Spleen (tissue), 13 donors: ENCODE data around the gene SLC5A9. TPM values are rescaled to one million over a fixed set of nuclear protein-coding genes. Genes with fewer than 3 reads are reported as not detected.

ENCODE experiments used
- DNase-seq: peaks from one replicate; pipeline ENCODE4 v3.0.0-alpha.2; 2020
- H3K27ac ChIP-seq, 8 donors: fragments of 200-600 bp; sonication (generic) in 7 of 8; 1 replicate in 4 of 8; 2 replicates in 4 of 8; pipeline versions ENCODE4 v1.5.0 to v1.8.0; 2016 to 2021; ENCODE audit warnings: inconsistent platforms in 4 of 8, mild to moderate bottlenecking in 4 of 8, moderate library complexity in 1 of 8
- H3K27me3 ChIP-seq, 7 donors: fragments of 200-600 bp; sonication (generic) in 6 of 7; replicated peaks in 1 of 7; 1 replicate in 4 of 7; 2 replicates in 3 of 7; pipeline versions ENCODE4 v1.5.0 to v1.8.0; 2016 to 2021; ENCODE audit warnings: inconsistent platforms in 3 of 7, mild to moderate bottlenecking in 1 of 7
- H3K36me3 ChIP-seq, 6 donors: fragments of 200-600 bp; sonication (generic) in 5 of 6; 1 replicate in 4 of 6; 2 replicates in 2 of 6; pipeline versions ENCODE4 v1.5.0 to v1.8.0; 2016 to 2021; ENCODE audit warnings: inconsistent platforms in 2 of 6
- H3K4me1 ChIP-seq, 6 donors: fragments of 200-600 bp; sonication (generic) in 5 of 6; 1 replicate in 3 of 6; 2 replicates in 3 of 6; pipeline versions ENCODE4 v1.5.0 to v1.8.0; 2016 to 2021; ENCODE audit warnings: inconsistent platforms in 3 of 6
- H3K4me3 ChIP-seq, 8 donors: fragments of 200-600 bp; sonication (generic) in 7 of 8; 1 replicate in 4 of 8; 2 replicates in 4 of 8; pipeline versions ENCODE4 v1.5.0 to v1.8.0; 2016 to 2021; ENCODE audit warnings: inconsistent platforms in 4 of 8, mild to moderate bottlenecking in 4 of 8, moderate library complexity in 2 of 8
- H3K9me3 ChIP-seq, 8 donors: fragments of 200-600 bp; sonication (generic) in 7 of 8; 1 replicate in 4 of 8; 2 replicates in 4 of 8; pipeline versions ENCODE4 v1.5.0 to v1.8.0; 2016 to 2021; ENCODE audit warnings: inconsistent platforms in 4 of 8
- CTCF ChIP-seq, 11 experiments: fragments of 200-600 bp in 7 of 11; fragments of 450-650 bp in 4 of 11; sonication (generic) in 4 of 11; IDR thresholded peaks in 8 of 11; conservative IDR thresholded peaks in 3 of 11; 1 replicate in 7 of 11; 2 replicates in 4 of 11; pipeline versions ENCODE4 v1.4.0 to v1.8.0; 2016 to 2021; ENCODE audit warnings: antibody characterized with exemption in 11 of 11, inconsistent platforms in 4 of 11, mild to moderate bottlenecking in 1 of 11
- POLR2A ChIP-seq, 3 donors: fragments of 450-650 bp; IDR thresholded peaks; one replicate each; pipeline ENCODE4 v1.5.1; 2017; ENCODE audit warnings: antibody characterized with exemption in 3 of 3, mild to moderate bottlenecking in 1 of 3
- POLR2AphosphoS5 ChIP-seq, 3 donors: sonication (generic); formaldehyde crosslinking; IDR thresholded peaks; one replicate each; pipeline ENCODE4 v1.5.1; 2017; ENCODE audit warnings: antibody characterized with exemption in 3 of 3
- WGBS, 5 donors: extraction: QIAGEN DNeasy Blood & Tissue Kit in 3 of 5; methylation state at CpG; one replicate each; pipeline versions ENCODE4 v1.1.5 to v1.1.7; 2013 to 2018; 5-methylcytosine and 5-hydroxymethylcytosine counted together
- intact Hi-C: fragments of 100-400 bp; cut with DNase I; formaldehyde crosslinking; loops from one replicate; pipeline ENCODE4 v1.15.0; 2023; ENCODE audit warnings: low total_unique reads
- long read RNA-seq, 2 donors: transcript quantifications; one replicate each; lab custom pipeline, GENCODE V29; 2026
- polyA plus RNA-seq, 3 donors: library from polyadenylated mRNA; stranded (reverse); fragments of 200-250 nt; gene quantifications; one replicate each; pipeline ENCODE4 v1.2.1, GENCODE V29; 2013
- total RNA-seq, 7 donors: library from RNA; depleted of rRNA in 3 of 7; stranded (reverse); fragments of >200 nt in 3 of 7; fragmentation: NEBNext Ultra II Directional in 4 of 7; extraction: Animal tissue kit (Norgen Biotek cat#: 25700) in 4 of 7; gene quantifications; one replicate each; pipeline versions ENCODE4 v1.1.0 to v1.2.1, GENCODE V29; 2016 to 2021
- donor health status: healthy with polysubstance abuse.
- donor health status: DM: no; HTN: no; CAD: no; lungs with moderate emphysema.
- donor health status: DM: no; HTN: no; CAD: no.
- donor health status: Bipolar disorder and iron deficiency.
- donor health status: healthy.
- donor health status: DM: no; HTN: no; CAD: no.
- donor health status: DM: yes; HTN: yes; CAD: no.

SLC5A9 gene
- total RNA-seq (1 to 10 TPM in 2 of 7 donors, under 1 TPM in 5; 0.51 to 2.1 (median 0.82) TPM), polyA plus RNA-seq (1 to 10 TPM in 2 of 3 donors, under 1 TPM in 1; 0.72 to 1.3 (median 1.3) TPM)
- long read RNA-seq, donor 1, partial matches to known transcripts = 0 of 1 reads
- long read RNA-seq, donor 1, other reads (novel, unspliced or antisense) = 0 of 1 reads
- long read RNA-seq, donor 2 = 0 reads

GRCh38 chr1:48222501-48223242, at the start of gene SLC5A9:
Gene SLC5A9 (plus strand): TSS chr1:48222716. CDS start chr1:48222737, 21 bp downstream.
- Histone ChIP-seq H3K27ac (no peak within 1 kb of the TSS), H3K4me3 (no peak within 1 kb of the TSS), H3K27me3 (no peaks in the 10 kb centered on the region), H3K4me1 (peaks cover 0 to 13% (median 5%) of the 10 kb centered on the region in 6 donors), H3K9me3 (no peaks in the 10 kb centered on the region), H3K36me3 (no peaks in the 10 kb centered on the region)
- WGBS, 5 donors = 83 to 88% (median 85%) methylated on average over 8 of the region's 8 CpGs
- intact Hi-C loops = no loop called here
- DNase-seq = no peak
- TF ChIP-seq POLR2AphosphoS5 (IDR thresholded peaks at IDR 0.05) = no peak
- no peak for TF ChIP-seq CTCF (IDR thresholded peaks at IDR 0.05 in 8 of 11, conservative IDR thresholded peaks at IDR 0.05 in 3 of 11)
- no peak for TF ChIP-seq POLR2A (IDR thresholded peaks at IDR 0.05)

DNA sequence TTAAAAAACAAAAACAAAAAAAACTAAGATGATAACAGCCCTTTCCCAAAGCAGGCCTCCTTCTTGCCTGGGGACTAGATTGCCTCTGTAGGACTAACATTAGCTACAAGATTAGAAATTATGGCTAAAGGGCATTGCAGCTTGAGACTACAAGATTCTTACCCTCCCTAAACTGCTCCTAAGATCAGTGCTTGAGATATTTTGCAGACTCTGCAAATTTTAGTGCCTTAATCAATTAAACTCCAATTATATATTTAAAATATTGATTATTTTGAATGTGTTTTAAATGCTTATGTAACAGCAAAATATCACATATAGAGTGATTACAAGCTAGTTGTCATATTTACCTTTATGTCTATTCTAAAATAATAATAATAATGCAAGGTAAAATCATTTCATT, 47.4 kb upstream of the SLC5A9 start:
- peaks cover 0 to 10% (median 8%) of the 10 kb centered on the region in 8 donors for H3K9me3 ChIP-seq
- H3K4me3 ChIP-seq = no peak overlapping the region
- H3K36me3 ChIP-seq = no peaks in the 10 kb centered on the region
- intact Hi-C loops = no loop called here
- no peaks in the 10 kb centered on the region for H3K4me1 ChIP-seq
- H3K27ac ChIP-seq = no peak overlapping the region
- TF ChIP-seq POLR2AphosphoS5 (IDR thresholded peaks at IDR 0.05) (no peak), CTCF (IDR thresholded peaks at IDR 0.05 in 8 of 11, conservative IDR thresholded peaks at IDR 0.05 in 3 of 11) (no peak), POLR2A (IDR thresholded peaks at IDR 0.05) (no peak)
- no peak for DNase-seq
- peaks cover 0 to 9% (median 0%) of the 10 kb centered on the region in 7 donors for H3K27me3 ChIP-seq

GRCh38 chr1:48177257-48177656, 45.3 kb upstream of the SLC5A9 start:
- Histone ChIP-seq H3K4me1 (no peaks in the 10 kb centered on the region), H3K4me3 (no peak overlapping the region), H3K27me3 (peaks cover 0 to 8% (median 0%) of the 10 kb centered on the region in 7 donors), H3K27ac (peak overlapping the region in 2 of 8 donors; percentile 3 to 12), H3K36me3 (no peaks in the 10 kb centered on the region), H3K9me3 (no peaks in the 10 kb centered on the region)
- intact Hi-C loops = no loop called here
- DNase-seq = peak; percentile 73
- WGBS, 5 donors = 27 to 35% (median 34%) methylated on average over 4 of the region's 4 CpGs
- TF ChIP-seq CTCF (IDR thresholded peaks at IDR 0.05 in 8 of 11, conservative IDR thresholded peaks at IDR 0.05 in 3 of 11) (no peak), POLR2AphosphoS5 (IDR thresholded peaks at IDR 0.05) (peak in 2 of 3 donors; percentile 42 to 93)

- Histone ChIP-seq H3K36me3 (no peaks in the 10 kb centered on the region), H3K27me3 (no peaks in the 10 kb centered on the region), H3K4me1 (peaks cover 0 to 10% (median 0%) of the 10 kb centered on the region in 6 donors), H3K4me3 (no peak overlapping the region), H3K27ac (no peak overlapping the region), H3K9me3 (peaks cover 0 to 7% (median 0%) of the 10 kb centered on the region in 8 donors)
- intact Hi-C loops = no loop called here
- 75 to 92% (median 82%) methylated on average over 4 to 5 of the region's 5 CpGs for WGBS, 5 donors
- TF ChIP-seq CTCF (IDR thresholded peaks at IDR 0.05 in 8 of 11, conservative IDR thresholded peaks at IDR 0.05 in 3 of 11) (no peak), POLR2A (IDR thresholded peaks at IDR 0.05) (no peak), POLR2AphosphoS5 (IDR thresholded peaks at IDR 0.05) (no peak)
- DNase-seq = no peak
Observed at GRCh38 chr1:48181669-48182367, 40.7 kb upstream of the SLC5A9 start.
